HepG2 (cell line): Measurements from ENCODE around the gene ANKRD37. TPM values are rescaled to one million over a fixed set of nuclear protein-coding genes. Genes with fewer than 3 reads are reported as not detected.

Experiments
- CTCF ChIP-seq: sonication (generic); formaldehyde crosslinking; IDR thresholded peaks from 2 replicates; pipeline ENCODE4 v1.5.0; 2020; ENCODE audit warnings: mild to moderate bottlenecking, missing genetic modification reagents, moderate library complexity
- HNRNPLL ChIP-seq: fragments of 200-400 bp; formaldehyde crosslinking; IDR thresholded peaks from 2 replicates; pipeline ENCODE4 v1.6.1; 2017; ENCODE audit warnings: mild to moderate bottlenecking, low read depth, low read length; ENCODE audit not compliant: poor library complexity, severe bottlenecking
- IKZF4 ChIP-seq: sonication (generic); formaldehyde crosslinking; IDR thresholded peaks from 2 replicates; pipeline ENCODE4 v1.5.1; 2020; ENCODE audit warnings: borderline replicate concordance, mild to moderate bottlenecking, low read depth, missing genetic modification reagents; ENCODE audit errors: not compliant biosample characterization
- MEIS2 ChIP-seq: sonication (generic); formaldehyde crosslinking; IDR thresholded peaks from 2 replicates; pipeline ENCODE4 v1.9.0; 2021; ENCODE audit warnings: mild to moderate bottlenecking, missing genetic modification reagents
- SOX5 ChIP-seq: IDR thresholded peaks from 2 replicates; pipeline ENCODE4 v1.6.1; 2016; ENCODE audit warnings: borderline replicate concordance
- TCF7 ChIP-seq: sonication (generic); IDR thresholded peaks from 2 replicates; pipeline ENCODE4 v1.6.1; 2016; ENCODE audit warnings: antibody characterized with exemption, low read depth
- TFE3 ChIP-seq: IDR thresholded peaks from 2 replicates; pipeline ENCODE4 v1.6.1; 2016
- THAP7 ChIP-seq: sonication (generic); formaldehyde crosslinking; IDR thresholded peaks from 2 replicates; pipeline ENCODE4 v1.8.1; 2023; ENCODE audit warnings: mild to moderate bottlenecking, missing genetic modification reagents
- ZNF280B ChIP-seq: sonication (generic); formaldehyde crosslinking; IDR thresholded peaks from 2 replicates; pipeline ENCODE4 v1.5.0; 2020; ENCODE audit warnings: missing genetic modification reagents, mild to moderate bottlenecking, borderline replicate concordance
- ZNF281 ChIP-seq: sonication (generic); formaldehyde crosslinking; IDR thresholded peaks from 2 replicates; pipeline ENCODE4 v1.4.0; 2020; ENCODE audit warnings: missing genetic modification reagents, borderline replicate concordance
- ZNF605 ChIP-seq: sonication (generic); formaldehyde crosslinking; IDR thresholded peaks from 2 replicates; pipeline ENCODE4 v1.8.0; 2022; ENCODE audit warnings: mild to moderate bottlenecking, missing genetic modification reagents
- ZNF678 ChIP-seq: sonication (generic); formaldehyde crosslinking; IDR thresholded peaks from 2 replicates; pipeline ENCODE4 v1.4.0; 2020; ENCODE audit warnings: mild to moderate bottlenecking, missing genetic modification reagents
- ZNF770 ChIP-seq: sonication (generic); formaldehyde crosslinking; IDR thresholded peaks from 2 replicates; pipeline ENCODE4 v1.5.0; 2020; ENCODE audit warnings: mild to moderate bottlenecking, missing genetic modification reagents
- polyA plus RNA-seq, 8 experiments: library from polyadenylated mRNA; depleted of rRNA in 3 of 8; stranded (reverse) in 7 of 8; unstranded in 1 of 8; fragments of >200 nt; fragmentation: Illumina TruSeq in 4 of 8; extraction: Trizol in 4 of 8; gene quantifications; 2 replicates each; pipeline versions ENCODE4 v1.2.1 to v1.2.3, GENCODE V29; 2011 to 2016; ENCODE audit warnings: low read depth in 4 of 8, missing spikeins in 1 of 8, mixed read lengths in 1 of 8; ENCODE audit not compliant: insufficient read depth in 1 of 8
- total RNA-seq, 5 experiments: library from RNA; depleted of rRNA; stranded (reverse); fragments of >200 nt; fragmentation: Illumina TruSeq; extraction: Trizol; gene quantifications; 2 replicates each; pipeline ENCODE4 v1.2.3, GENCODE V29; 2016; ENCODE audit warnings: low read depth in 1 of 5

Gene ANKRD37
- total and polyA plus RNA-seq, 2 of the 13 experiments (the other 11 are each of a cell fraction or from before 2014, with no cell fraction given): 2.2 to 51.4 TPM

GRCh38 chr4:185429660-185430059, 33.0 kb downstream of the ANKRD37 start (continued):
- no peak for TF ChIP-seq ZNF770
- no peak for TF ChIP-seq HNRNPLL
- peak; percentile 21; the same call in 1 of the 2 replicates for TF ChIP-seq ZNF281
- no peak for TF ChIP-seq ZNF605 (CRISPR knock-in tag)
- TF ChIP-seq THAP7 (CRISPR knock-in tag): no peak
- TF ChIP-seq TCF7: no peak
- TF ChIP-seq IKZF4 (CRISPR knock-in tag): no peak
- TF ChIP-seq ZNF280B (CRISPR knock-in tag): no peak
- no peak for TF ChIP-seq TFE3 (CRISPR knock-in tag)
- TF ChIP-seq ZNF678: no peak
- TF ChIP-seq CTCF (CRISPR knock-in tag): 0 out of 2 replicates have a peak, but pooled peaks have one; percentile 7
- no peak for TF ChIP-seq MEIS2 (CRISPR knock-in tag)
- no peak for TF ChIP-seq SOX5 (CRISPR knock-in tag)
- TF ChIP-seq, all 625 proteins: peak for 4
